ENCODE data around the gene DEPDC1.

DEPDC1 gene

DNA sequence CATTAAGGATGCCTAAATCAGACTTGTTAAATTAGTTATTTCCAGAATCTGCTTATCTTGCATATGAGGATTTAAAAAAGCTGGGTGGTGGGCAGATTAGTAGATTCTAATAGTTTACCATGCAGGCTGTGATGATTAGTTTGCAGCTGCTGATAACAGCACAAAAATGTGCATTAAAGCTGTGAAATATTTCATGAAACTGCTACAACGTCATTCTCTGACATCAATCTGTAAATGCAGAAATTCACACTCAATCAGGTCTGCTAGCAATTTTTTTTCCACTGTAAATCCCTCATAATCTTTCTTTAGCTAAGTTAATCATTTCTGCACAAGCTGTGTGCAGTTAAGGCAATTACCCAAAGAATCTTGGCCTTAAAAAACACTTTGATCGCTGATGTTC, 37.8 kb downstream of the DEPDC1 start:
- H3K4me3 ChIP-seq, result no peak overlapping the region
- no peak for DNase-seq (ENCODE audit: low spot score)
- H3K27ac ChIP-seq, result no peak overlapping the region
- TF ChIP-seq, protein P1, sequence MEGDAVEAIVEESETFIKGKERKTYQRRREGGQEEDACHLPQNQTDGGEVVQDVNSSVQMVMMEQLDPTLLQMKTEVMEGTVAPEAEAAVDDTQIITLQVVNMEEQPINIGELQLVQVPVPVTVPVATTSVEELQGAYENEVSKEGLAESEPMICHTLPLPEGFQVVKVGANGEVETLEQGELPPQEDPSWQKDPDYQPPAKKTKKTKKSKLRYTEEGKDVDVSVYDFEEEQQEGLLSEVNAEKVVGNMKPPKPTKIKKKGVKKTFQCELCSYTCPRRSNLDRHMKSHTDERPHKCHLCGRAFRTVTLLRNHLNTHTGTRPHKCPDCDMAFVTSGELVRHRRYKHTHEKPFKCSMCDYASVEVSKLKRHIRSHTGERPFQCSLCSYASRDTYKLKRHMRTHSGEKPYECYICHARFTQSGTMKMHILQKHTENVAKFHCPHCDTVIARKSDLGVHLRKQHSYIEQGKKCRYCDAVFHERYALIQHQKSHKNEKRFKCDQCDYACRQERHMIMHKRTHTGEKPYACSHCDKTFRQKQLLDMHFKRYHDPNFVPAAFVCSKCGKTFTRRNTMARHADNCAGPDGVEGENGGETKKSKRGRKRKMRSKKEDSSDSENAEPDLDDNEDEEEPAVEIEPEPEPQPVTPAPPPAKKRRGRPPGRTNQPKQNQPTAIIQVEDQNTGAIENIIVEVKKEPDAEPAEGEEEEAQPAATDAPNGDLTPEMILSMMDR (IDR thresholded peaks at IDR 0.05), result no peak

DNA sequence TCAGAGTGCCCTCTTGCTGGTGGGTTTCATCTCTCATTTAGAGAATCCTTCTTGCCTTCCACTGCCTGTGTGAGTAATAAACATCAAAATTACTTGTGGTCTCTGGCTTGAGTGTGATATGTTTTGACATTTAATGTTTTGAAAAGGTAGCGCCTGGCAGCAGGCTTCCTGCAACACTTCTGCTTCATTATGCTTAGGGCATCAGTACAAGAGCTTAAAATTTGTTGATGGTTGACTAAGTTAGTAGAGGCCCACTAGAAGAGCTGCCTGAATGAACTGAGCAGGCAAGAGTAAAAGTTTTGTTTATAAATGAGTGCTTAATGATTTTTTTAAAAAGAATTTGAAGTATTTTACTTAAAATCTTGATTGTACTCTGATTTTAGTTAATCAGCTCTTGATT, 40.7 kb downstream of the DEPDC1 start:
- TF ChIP-seq, protein P1 (IDR thresholded peaks at IDR 0.05), result no peak
- Histone ChIP-seq H3K27ac (no peak overlapping the region), H3K4me3 (no peak overlapping the region)
- DNase-seq (ENCODE audit: low spot score), result no peak

DNA sequence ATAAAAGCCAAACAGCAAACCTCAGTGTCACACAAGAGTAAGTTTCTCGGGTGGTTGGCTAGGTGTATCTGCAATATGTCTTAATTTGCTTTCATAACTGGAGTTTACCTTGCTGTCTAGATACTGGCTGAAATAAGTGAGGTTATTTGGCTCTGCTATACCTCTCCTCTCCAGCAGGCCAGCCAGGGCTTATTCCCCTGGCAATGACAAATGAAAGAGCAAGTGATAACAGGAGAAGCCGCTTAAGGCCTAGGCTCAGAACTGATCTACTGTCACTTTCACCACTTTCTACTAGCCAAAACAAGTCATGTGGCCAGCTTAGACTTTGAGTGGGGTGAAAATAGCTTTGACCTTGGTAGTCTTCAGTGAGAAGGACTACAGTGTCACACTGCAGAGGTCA, 42.3 kb downstream of the DEPDC1 start:
- Histone ChIP-seq H3K27ac (no peak overlapping the region), H3K4me3 (no peak overlapping the region)
- TF ChIP-seq, protein P1 (IDR thresholded peaks at IDR 0.05), result no peak
- no peak for DNase-seq (ENCODE audit: low spot score)

DNA sequence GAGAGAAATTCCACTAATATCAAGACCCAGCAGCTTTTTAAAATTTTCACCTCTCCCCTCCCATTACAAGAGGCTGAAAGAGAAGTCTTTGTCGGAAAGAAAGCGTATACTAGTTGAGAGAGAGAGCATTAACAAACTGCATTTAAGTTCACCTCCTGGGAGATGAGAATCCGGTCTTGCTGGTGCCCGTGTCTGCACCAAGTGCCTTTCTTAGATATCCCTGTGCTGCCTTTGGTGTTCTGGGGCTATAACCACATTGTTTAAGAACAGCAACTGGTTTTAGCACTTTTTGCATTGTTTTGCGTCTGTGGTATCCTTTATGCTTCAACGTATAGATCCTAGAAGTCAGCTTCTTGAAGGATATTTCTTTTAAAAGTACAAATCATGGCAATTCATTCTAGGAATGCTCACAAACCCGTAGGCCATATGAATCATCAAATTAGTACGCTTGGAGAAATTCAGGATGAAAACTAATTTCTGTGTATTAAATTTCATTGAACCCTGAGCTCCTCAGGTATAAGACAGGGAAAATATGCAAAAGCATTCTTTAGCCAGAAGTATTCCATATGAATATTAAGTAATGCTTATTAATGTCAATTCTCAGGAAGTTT, 43.7 kb downstream of the DEPDC1 start:
- Histone ChIP-seq H3K27ac (no peak overlapping the region), H3K4me3 (no peak overlapping the region)
- TF ChIP-seq, protein P1 (IDR thresholded peaks at IDR 0.05), result no peak
- no peak for DNase-seq (ENCODE audit: low spot score)

DNA sequence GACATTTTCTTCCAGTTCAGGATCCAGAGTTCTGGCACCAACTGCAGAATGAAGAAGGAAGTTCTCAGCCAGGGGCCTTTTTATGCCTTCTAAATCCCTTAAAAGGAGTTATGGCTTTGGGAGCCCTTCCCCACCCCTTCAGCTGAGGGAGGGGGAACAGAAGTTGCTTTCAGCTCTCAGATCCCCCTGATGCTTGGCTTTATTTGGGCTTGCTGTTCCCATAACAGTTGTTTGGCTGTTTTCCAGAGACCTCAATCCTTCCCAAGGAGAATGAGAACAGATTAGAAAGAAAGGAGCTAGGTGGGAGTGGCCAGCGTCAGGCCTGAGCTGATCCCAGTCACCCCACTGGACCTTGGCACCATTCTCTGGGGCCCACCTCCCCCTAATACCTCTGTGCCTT, 47.0 kb downstream of the DEPDC1 start, which contains the start of gene RPE65:
Gene RPE65, minus strand, starts transcription at position 54 of the 400 bp plus-strand sequence. Its CDS starts 49 bp downstream, at position 5.
- TF ChIP-seq, protein P1 (IDR thresholded peaks at IDR 0.05), result no peak
- no peak within 1 kb of the TSS for H3K4me3 ChIP-seq
- no peak for DNase-seq (ENCODE audit: low spot score)

DNA sequence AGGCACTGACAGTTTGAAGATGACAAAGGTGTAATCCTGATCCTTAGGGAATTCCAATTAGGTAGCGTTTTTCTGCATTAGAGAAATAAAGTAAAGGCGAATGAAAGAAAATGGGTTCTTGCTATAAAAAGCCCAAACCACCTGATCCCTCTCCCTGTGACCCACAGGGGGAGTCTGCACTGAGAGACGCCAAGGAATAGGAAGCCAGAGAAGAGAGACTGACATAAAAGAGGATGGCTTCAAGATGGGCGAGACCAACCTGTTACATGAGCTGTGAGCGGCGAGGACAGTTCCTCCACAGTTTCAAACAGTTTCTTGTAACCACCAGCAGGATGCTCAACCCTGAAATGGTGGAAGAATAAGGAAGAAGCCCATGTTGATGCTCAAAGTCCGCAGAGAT, 48.5 kb downstream of the DEPDC1 start:
- H3K4me3 ChIP-seq, result no peak overlapping the region
- no peak for DNase-seq (ENCODE audit: low spot score)
- no peak overlapping the region for H3K27ac ChIP-seq
- TF ChIP-seq, protein P1 (IDR thresholded peaks at IDR 0.05), result no peak

More for the DNA sequence above, 47.0 kb downstream of the DEPDC1 start, which contains the start of gene RPE65:
- H3K27ac ChIP-seq, result no peak within 1 kb of the TSS

DNA sequence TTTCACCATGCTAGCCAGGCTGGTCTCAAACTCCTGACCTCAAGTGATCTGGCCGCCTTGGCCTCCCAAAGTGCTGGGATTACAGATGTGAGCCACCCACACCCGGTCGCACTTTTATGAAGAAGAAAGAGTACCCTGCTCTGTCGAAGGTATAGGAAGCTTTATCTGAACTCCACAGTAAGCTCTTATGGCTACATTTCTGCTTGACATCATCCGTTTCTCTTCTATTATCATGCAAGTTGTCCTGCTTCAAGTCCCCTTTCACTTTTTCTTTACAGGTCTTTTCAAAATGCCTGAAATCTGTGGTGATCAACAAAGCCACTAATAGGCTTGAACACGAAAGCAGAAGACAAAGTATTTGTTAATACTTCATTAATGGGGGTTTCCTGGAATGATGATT, 51.2 kb downstream of the DEPDC1 start:
- DNase-seq (ENCODE audit: low spot score), result no peak
- Histone ChIP-seq H3K4me3 (no peak overlapping the region), H3K27ac (no peak overlapping the region)
- TF ChIP-seq, protein P1 (IDR thresholded peaks at IDR 0.05), result no peak
